HG03571 (cell line): ENCODE measurements around the gene SWT1.
"Not testable (repeated sequence)": the region's sequence is repeated elsewhere in the genome, so short reads cannot be mapped to it uniquely, and the experiment has no call there.

Experiments
- ATAC-seq: cut with Tn5 transposase; IDR thresholded peaks from one replicate; pipeline ENCODE4 v1.9.1; 2021; ENCODE audit not compliant: unreplicated experiment

Gene SWT1

DNA sequence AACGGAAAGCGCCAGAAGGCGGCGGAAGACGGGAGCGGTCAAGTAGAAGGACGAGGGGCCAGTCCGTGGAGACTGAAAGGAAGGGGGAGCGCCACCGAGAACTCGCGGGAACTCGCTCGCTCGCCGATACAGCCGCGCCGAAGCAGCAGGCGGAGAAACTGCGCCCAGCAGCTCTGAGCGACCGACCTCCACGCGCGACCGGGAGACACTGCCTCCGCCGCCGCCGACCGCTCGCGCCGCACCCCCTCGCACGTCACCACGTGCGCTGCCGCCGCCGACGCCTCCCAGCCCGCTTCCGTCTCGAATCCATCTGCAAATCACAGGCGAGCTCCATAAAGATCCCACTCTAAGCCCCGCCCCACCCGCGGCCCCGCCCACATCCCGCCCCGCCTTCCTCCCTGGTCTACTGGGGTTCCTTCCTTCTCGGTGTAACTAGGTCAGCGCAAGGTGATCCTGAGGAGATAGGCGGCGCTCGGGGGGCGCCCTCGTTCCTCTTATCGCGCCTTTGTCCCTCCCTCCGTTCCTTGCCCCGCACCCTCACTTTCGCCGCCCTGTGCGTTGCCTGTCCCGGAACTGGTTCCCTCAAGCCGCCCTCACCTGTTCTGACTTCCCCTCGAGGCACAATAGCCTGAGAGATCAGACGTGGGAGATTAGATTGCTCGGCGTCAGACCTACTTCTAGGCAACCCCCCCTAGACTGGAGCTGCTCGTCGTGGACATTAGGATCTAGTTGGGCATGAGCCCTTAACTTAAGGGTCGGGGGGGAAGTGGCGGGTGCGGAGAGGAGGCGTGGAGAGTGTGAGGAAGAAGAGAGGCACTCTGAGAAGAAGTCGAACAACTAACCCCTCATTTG, 160.3 kb downstream of the SWT1 start, which contains the start of gene IVNS1ABP:
Gene IVNS1ABP (minus strand): TSS at position 210 of the 852 bp plus-strand sequence. CDS start 7,750 bp downstream, outside the sequence.
- ATAC-seq = peak; percentile 66

GRCh38 chr1:185317886-185318310, 160.9 kb downstream of the SWT1 start:
- ATAC-seq = peak; percentile 44

GRCh38 chr1:185318431-185319138, 161.6 kb downstream of the SWT1 start:
- ATAC-seq = no peak

DNA sequence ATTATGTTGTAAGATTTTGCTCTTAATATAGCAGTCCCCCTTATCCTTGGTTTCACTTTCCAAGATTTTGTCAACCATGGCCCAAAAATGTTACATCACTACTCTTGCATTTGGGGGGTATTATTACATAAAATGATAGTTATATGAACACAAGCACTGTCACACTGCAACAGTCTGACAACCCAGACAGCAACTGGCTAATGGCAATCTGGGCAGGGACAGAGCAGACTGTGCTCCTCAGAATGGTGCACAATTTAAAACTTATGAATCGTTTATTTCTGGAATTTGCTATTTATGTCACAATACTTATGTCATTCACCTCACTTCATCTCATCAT, 162.1 kb downstream of the SWT1 start:
- ATAC-seq = no peak

DNA sequence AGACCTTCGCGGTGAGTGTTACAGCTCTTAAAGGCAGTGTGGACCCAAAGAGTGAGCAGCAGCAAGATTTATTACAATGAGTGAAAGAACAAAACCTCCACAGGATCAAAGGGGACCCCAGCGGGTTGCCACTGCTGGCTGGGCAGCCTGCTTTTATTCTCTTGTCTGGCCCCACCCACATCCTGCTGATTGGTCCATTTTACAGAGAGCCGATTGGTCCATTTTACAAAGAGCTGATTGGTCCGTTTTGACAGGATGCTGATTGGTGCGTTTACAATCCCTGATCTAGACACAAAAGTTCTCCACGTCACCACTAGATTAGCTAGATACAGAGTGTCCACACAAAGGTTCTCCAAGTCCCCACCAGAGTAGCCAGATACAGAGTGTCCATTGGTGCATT, 164.1 kb downstream of the SWT1 start:
- ATAC-seq = not testable (repeated sequence)

DNA sequence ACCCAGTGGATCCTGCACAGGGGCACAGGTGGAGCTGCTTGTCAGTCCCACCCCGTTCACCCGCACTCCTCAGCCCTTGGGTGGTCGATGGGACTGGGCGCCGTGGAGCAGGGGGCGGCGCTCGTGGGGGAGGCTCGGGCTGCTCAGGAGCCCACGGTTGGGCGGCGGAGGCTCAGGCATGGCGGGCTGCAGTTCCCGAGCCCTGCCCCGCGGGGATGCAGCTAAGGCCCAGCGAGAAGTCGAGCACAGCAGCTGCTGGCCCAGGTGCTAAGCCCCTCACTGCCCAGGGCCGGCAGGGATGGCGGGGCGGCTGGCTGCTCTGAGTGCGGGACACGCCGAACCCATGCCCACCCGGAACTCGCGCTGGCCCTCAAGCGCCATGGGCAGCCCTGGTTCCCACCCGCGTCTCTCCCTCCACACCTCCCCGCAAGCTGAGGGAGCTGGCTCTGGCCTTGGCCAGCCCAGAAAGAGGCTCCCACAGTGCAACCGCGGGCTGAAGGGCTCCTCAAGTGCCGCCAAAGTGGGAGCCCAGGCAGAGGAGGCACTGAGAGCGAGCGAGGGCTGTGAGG, 164.8 kb downstream of the SWT1 start:
- ATAC-seq = not testable (repeated sequence)

GRCh38 chr1:185322636-185323035, 165.7 kb downstream of the SWT1 start:
- ATAC-seq = no peak

- ATAC-seq = no peak
Observed at GRCh38 chr1:185324118-185324517, 167.2 kb downstream of the SWT1 start.

DNA sequence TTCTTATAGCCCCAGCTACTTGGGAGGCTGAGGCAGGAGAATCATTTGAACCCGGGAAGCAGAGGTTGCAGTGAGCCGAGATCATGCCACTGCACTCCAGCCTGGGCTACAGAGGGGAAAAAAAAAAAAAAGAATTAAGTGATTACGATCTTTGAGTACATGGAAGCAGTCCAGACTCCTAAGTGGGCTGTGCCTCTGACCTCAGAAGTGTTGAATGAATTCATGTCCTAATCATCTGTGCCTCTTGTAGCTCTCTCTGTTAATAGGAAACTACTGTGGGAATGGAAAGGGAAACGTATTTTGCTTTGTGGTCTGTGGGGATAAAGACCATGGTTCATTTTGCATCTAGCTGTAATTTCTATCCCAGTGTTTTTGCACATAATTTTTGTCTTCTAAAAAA, 168.4 kb downstream of the SWT1 start:
- ATAC-seq = no peak

DNA sequence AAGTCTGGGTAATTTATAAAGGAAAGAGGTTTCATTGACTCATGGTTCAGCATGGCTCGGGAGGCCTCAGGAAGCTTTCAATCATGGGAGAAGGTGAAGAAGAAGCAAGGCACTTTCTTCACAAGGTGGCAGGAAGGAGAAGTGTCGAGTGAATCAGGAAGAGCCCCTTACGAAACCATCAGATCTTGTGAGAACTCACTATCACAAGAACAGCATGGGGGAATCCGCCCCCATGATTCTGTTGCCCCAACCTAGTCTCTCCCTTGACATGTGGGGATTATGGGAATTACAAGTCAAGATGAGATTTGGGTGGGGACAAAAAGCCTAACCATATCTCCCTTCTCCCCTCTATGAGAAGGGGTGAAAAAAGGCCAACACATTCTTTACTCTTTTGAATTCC, 171.3 kb downstream of the SWT1 start:
- ATAC-seq = no peak

- ATAC-seq = no peak
Observed at GRCh38 chr1:185334182-185334581, 177.2 kb downstream of the SWT1 start.

GRCh38 chr1:185337246-185337645, 180.3 kb downstream of the SWT1 start:
- no peak for ATAC-seq

DNA sequence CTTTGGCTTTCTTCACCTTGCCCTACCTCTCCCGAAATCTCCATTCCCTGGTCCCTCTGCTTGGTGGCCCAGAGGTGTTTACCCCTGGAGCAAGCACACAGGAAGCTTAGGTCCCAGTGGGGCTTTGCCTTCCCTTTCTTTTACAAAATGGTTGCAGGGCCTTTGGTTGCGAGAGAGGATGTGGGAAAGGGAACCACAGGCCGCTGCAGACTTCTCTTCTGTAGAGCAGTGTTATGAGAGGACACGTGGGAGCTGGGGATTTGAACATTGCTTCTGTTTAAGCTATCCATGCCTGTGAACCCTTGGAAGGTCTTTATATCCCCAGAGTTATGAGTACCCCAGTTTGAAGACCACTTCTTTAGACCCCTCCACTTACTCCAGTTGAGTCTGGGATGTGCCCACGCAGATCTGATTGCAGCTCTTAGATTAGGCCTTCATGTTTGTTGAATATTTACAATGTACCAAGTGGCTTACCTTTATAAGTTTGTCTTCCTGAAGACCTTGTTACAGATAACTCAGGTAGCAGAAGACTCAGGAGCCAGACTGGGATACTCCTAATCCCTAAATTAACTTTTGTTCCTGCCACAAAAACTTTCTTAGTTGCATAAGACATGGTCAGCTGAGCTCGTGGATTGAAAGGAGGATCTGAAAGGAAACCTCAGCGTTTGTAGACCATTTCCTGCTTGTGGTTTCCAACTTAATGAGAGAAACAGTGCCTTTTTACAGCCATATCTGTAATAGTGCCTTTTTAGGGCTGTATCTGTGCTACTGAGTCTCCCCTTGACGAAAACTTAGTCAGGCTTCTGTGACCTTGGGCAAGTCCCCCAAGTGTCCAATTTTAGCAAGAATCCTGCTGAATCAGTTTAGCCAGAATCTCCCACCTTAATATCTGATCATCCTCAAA, 182.0 kb downstream of the SWT1 start:
- ATAC-seq = peak; percentile 97

GRCh38 chr1:185341196-185341781, 184.3 kb downstream of the SWT1 start:
- ATAC-seq = no peak
